PC-9 (cell line): Measurements from ENCODE around the gene BRSK2.

ENCODE experiments used
- CTCF ChIP-seq: fragments of 200-600 bp; sonication (generic); conservative IDR thresholded peaks from 2 replicates; pipeline ENCODE4 v1.6.1; 2017; ENCODE audit warnings: mixed run types, antibody characterized with exemption, mild to moderate bottlenecking, moderate library complexity
- EZH2 ChIP-seq: fragments of 200-600 bp; sonication (generic); IDR thresholded peaks from 2 replicates; pipeline ENCODE4 v1.8.0; 2017; ENCODE audit warnings: antibody characterized with exemption, low read depth

- TF ChIP-seq CTCF, result no peak
- no peak for TF ChIP-seq EZH2
Observed at GRCh38 chr11:1353383-1354124, 36.2 kb upstream of the BRSK2 start.
